ENCODE results near the gene CDH11.
A peak's percentile ranks its signal among the peaks of the same experiment; 100 is the strongest.

CDH11 gene

DNA sequence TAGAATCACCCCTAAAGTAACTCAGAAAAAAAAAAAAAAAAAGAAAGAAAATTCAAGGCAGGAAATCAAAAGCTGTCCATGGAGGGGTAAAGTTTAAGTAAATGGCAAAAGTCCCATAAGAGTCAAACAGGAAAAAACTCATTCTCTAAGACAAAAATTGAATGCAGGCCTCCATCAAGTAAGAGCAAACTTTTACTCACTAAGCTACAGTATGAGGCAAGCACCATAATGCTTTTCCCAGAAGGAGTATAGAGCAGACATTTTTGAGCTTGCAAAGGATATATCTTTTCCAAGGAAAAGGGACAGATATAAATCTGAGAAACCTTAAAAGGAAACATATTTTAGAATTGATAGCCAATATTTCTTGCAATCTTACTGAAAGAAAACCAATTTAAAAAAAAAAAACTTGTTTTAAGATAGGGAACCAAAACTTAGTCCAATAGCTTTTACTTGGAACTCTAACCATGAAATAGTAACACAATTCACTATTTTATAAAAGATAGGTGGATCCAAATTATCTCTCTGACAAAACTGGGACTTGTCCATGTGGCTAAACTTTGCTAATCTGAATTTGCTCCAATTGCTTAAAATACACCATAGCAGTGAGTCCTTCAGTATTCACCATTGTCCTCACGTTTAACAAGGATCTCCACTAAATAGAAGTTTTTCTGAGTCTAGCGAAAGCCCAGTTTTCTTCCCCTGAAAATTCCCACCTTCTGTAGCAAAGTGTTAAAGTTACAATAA is 99.8 kb downstream of the CDH11 start:
- no peak for DNase-seq

DNA sequence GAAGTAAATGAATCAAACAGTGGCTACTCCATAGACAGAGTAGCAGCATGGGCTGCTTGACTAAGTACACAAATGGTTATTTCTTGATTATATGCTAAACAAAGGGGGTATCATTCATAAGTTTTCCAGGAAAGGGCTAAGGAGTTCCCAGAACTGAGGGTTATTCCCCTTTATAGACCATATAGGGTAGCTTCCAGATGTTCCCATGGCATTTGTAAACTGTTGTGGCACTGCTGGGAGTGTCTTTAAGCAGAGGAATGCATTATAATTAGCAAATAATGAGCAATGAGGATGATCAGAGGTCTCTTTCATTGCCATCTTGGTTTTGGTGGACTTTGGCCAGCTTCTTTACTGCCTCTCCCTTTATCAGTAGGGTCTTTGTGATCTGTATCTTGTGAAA is 105.1 kb downstream of the CDH11 start:
- DNase-seq: no peak

DNA sequence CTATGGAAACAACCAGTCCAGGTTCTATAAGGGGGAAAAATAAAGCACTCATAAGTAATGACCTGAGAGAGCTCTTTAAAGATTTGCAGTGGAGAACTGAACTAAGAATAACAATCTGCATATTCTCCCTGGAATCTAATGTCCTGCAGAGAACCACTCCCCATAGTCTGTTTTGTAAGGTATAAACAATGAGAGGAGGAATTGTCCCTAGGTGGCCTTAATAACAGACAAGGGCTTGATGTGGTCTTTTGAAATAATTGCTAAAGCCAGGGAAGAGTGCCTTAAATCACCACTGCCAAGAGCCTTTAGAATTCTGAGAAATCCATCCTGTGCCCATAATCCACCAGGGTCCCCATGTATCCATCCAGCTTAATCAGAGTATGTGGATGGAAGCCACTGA is 106.3 kb downstream of the CDH11 start:
- no peak for DNase-seq

DNA sequence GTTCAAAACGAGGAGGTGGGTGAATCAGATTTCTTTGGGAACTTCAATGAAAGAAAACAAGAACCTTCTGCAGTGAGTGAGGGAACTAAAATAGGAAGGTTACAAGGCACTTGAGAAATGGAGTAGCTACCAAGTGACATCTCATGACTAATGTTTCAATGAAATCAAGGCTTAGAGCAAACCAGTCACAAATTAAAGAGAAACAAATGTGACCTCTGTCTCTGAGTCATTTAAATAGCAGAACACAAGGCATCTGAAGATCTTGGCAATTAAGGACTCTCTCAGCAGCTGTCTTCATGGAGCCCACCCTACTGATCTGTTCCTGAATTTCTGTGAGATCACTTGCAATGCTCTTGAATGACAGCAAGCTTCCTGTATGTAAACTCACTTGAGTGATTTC is 109.5 kb downstream of the CDH11 start:
- DNase-seq: no peak

DNA sequence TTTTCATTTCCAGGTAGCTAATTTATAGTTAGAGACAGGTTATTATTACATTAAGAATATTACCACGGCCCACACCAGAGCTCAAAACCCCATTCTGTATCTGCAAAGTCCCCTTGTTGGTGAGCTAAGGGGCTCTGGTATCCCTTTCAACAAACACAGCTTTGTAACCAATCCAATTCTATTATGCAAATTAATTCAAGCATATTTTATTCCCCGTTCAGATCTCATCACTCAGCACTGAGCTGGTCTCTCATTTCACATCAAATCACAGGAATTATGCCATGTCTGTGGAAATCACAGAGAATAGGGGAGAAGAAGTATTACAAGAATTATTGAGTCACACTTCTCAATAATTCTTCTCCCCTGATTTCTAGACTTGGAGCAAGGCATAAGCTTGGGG is 111.7 kb downstream of the CDH11 start:
- no peak for DNase-seq

DNA sequence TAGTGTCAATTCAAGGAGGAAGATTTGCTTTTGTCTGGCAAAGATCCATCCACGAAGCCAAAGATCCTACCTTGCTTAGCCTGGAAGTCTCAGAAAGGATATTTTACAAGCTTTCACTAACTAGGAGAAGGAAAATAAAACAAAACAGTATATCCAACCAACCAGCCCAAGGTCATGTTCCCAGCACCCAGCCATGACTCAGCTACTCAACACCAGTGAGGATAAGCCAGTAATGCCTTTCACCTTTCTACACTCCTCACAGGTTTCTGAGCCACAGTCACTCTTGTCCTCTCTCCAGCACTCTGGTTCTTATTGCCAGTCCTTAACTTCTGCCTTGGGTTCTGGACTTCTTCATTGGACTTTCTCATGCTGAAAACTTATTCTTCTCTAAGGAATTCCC is 116.2 kb downstream of the CDH11 start:
- no peak for DNase-seq

DNA sequence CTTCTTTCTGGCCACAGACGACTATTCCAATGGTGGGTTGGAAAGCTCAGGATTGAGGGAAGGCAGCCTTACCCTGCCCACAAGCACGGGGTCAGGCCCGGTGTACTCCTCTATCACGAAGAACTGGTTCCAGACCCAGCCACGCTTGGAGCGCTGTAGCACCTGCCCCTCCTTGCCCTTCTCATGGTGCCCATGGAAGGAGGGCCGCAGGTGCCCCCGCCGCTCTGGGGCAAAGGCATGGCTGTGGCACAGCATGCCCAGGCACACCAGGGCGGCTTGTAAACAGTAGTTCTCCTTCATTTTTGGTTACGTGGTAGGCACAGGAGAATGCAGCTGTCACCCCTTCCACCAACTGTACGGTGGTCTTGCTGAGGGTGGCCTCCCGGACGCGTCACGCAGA is 117.3 kb downstream of the CDH11 start:
- no peak for DNase-seq

DNA sequence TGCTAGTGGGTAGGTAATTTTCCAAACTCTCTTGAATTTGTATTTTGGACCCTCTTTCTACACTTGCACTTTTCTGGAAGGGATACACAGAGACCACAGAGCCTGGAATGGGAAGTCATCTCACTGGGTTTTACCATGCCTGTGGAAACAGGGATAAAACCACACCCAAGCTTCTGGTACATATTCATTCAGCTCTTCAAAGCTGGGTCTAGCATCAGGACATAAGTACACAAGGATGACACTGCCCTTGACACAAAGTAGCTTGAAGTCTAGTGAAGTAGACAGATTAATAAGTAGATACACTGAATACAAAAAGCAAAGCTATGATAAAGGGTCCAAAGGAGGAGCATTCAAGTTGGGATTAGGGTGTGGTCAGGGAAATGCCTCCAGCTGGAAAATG is 118.2 kb downstream of the CDH11 start:
- DNase-seq: no peak

DNA sequence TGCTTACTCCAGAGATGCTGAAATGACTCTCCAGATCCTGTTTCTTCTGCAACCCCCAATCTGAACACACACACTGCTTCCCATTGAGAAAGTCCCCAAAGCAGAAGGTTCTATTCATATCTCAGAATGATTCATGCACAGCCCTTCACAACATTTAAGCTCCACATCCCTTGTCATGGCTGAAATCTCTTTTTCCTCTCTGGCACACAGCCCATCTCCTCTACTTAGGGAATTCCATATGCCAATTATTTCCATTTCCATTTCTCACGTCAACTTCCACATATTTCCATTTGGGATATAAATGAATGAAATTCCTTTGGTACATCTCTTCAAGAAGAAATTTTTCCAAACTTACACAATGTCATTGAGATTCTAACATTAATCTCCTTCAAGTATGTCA is 119.6 kb downstream of the CDH11 start:
- no peak for DNase-seq

DNA sequence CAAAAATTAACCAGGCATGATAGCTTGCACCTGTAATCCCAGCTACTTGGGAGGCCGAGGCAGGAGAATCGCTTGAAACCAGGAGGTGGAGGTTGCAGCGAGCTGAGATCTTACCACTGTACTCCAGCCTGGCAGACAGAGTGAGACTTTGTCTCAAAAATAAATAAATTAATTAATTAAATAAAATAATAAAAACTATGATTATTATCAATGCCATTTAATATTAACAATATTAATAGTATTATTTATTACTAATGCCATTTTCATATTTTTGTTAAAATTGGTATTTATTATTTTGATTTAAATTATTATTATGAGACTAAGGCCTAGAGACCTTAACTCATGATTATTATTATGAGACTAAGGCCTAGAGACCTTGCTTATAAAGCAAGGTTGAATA is 121.2 kb downstream of the CDH11 start:
- no peak for DNase-seq

DNA sequence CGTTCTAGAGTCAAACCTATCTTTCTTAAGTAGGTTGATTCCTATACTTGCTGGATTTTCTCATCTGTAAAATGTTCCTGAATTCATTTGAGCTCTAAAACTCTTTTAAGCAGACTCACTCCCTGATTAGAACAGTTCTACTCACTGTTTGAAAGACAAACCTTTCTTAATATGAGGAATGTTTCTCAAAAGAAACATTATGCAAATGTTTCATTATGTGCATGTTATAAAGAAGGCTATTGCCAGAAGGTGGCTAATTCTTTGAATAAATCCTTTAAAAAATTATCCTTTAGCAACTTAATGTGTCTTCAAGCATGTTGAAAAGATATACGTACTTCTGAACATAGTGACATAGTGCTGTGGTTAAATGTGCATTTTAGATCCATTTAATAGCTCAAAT is 124.1 kb downstream of the CDH11 start:
- no peak for DNase-seq

DNA sequence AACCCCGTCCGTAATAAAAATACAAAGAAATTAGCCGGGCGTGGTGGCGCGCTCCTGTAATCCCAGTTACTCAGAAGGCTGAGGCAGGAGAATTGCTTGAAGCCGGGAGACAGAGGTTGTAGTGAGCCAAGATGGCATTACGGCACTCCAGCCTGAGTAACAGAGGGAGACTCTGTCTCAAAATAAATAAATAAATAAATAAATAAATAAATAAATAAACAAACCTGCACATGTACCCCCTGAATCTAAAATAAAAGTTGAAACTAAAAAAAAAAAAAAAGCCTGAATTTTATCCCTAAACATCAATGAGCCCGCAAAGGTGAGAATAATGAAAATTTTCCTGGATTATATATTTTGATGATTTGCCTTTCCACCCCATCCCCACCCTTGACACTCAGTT is 124.7 kb downstream of the CDH11 start:
- no peak for DNase-seq

DNA sequence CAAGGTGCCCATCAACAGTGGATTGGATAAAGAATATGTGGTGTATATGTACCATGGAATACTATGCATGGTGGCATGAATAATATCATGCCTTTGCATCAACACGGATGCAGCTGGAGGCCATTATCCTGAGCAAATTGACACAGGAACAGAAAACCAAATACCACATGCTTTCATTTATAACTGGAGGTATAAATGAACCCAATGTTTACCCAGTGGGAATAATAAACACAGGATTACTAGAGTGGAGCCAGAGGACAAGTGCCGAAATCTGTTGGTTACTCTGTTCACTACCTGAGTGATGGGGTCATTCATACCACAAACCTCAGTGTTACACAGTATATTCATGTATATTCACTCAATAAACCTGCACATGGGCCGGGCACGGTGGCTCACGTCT is 125.2 kb downstream of the CDH11 start:
- DNase-seq: no peak

DNA sequence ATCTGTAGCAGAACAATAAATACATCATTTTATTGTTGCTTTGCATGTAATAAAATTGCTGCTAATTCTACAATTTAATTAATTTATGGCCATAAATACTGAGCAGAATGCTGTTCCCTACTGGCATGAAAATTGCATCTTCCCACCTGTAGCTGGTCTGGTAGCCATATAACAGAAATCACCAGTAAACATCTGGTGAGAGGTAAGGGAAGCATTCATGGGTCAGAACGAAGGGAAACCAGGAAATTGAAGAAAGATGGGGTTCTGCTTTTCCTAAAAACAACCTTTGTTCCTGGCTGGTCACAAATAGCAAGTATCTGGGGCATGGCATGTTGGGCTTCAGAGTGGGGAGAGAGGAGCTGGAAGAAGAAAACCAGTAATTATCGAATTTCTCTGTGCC is 128.4 kb downstream of the CDH11 start:
- DNase-seq: no peak

DNA sequence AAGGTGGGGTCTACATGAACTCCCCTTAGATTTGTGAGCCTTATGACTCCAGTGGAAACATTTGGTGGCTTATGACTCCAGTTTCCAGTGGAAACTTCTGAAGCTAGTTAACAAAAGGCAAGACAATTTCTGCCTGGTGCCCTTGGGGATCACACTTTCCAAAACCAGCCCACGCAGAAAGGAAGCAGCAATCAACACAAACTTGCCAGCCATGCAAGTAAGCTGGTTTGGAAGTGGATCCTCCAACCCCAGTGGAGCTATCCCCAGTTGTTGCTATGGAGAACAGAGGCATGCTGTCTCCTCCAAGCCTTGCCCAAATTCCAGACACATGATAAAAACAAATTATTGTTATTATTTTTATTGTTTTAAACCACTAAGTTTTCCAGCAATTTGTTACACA is 130.9 kb downstream of the CDH11 start:
- no peak for DNase-seq

DNA sequence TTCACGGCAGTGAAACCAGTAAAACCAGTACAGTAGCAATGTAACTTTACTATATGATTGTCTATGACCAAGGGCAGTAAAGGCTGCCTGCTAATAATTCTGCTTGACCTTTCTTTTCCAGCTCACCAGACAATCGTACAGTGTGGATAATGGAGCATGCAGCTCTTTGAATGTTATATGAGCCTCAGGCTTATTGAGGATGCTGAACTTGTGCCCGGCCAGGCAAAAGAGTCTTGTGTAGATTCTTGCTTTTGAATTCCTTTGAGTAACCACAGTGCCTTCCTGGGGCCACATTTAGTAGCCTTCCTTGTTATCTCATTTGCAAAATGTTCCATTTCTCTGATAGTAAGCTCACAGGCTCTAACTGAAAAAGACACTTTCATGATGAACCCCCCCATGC is 131.8 kb downstream of the CDH11 start:
- no peak for DNase-seq

DNA sequence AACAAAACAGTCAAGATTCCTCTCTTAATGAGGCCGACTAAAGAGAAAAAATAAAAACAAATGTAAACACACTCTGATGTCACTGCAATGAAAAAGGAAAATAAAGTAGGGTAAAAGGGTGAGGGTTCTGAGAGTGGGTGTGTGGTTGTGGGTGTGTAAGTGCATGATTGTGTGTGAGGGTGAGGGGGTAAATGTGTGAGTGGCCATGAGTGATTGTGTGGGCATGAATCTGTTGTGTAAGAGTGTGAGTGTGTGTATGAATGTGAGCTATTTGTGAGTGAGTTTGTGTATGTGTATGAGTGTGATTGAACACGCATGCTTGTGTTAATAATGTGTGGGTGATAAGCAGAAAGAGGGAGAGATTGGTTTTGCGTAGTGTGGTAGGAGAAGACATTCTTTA is 132.8 kb downstream of the CDH11 start:
- no peak for DNase-seq

DNA sequence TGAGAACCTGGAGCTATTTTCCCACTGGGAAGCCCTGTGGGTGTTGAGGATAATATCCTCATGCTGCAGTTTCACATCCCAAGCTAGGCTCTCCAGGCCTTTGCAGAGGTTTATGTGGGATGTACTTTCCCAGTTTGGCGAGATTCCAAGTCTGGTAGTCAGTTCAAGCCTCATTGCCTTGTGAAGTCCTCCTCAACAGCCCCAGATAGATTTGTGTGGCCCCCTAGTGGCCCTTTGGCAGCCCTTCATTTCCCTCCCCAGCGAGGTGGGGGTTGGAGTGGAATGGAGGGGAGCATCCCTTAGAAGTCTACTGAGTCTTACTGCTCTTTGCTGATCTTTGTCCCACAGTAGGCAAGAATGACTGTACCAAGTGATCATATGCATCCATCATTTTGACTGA is 137.9 kb downstream of the CDH11 start:
- DNase-seq: peak in 2 of 3 experiments; percentile 6

DNA sequence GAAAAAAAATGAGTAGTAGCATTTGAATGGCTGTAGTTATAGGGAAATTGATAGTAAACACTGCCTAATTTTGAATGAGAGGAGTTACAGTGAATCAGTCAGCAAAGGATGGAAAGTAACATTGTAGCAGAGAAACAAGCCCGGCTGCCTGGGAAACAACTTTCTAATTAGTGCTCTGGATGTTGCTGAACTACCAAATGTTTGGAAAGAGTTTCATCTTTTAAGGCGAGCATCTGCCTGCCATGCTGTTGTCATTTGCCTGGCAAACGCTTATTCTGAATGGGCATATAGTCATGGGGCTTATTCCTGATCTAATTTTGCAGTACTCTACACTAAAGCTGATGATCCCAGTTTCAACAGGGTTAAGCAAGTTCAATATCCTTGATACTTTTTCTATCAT is 138.6 kb downstream of the CDH11 start:
- DNase-seq: no peak

DNA sequence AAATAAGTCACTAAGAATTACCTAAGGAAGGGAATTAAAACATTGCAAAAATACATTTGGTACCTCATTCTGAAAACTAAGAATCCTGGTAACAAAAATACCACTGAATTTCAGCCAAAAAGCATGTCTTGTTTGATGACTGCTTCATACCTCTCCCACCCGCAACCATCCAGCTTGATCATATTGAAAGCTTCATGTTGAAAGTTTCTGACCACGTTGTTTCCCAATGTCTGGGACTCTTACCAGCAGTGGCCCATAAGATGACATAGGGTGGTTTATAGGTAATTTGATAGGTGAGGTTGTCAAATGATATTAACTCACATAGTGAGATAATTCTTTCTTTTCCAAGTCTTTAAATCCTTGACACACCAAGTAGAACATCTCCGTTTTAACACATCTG is 139.3 kb downstream of the CDH11 start:
- DNase-seq: no peak

DNA sequence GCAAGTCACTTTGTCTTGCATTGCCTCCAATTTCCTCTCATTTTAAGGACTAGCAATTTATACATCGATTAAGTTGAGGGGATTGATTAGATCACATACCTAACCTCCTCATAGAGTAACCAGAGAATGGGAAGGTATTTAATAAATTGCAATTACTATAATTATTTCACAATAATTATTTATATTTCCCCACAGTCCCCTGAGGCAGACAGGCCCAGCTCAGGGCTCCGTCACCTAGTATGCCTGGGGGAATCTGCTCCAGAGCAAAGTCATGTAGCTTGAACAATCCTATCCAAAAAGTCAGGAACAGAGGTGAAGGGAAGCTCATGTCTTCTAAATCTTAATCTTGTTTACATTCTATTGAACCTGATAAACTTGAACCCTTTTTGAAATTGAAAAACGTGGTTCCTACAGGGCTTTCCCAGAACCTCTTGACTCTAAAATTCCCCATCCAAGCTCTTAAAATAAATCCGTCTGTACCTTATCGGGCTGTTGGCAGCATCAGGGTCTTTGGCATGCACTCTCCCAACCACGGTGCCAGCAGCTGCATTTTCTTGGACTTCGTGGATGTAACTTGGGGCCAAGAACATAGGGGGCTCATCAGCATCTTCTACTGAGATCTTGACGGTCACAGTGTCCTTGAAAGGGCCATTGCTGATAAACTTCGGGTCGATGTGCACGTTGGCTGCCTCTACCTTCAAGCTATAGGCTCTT is 140.1 kb downstream of the CDH11 start:
- no peak for DNase-seq

DNA sequence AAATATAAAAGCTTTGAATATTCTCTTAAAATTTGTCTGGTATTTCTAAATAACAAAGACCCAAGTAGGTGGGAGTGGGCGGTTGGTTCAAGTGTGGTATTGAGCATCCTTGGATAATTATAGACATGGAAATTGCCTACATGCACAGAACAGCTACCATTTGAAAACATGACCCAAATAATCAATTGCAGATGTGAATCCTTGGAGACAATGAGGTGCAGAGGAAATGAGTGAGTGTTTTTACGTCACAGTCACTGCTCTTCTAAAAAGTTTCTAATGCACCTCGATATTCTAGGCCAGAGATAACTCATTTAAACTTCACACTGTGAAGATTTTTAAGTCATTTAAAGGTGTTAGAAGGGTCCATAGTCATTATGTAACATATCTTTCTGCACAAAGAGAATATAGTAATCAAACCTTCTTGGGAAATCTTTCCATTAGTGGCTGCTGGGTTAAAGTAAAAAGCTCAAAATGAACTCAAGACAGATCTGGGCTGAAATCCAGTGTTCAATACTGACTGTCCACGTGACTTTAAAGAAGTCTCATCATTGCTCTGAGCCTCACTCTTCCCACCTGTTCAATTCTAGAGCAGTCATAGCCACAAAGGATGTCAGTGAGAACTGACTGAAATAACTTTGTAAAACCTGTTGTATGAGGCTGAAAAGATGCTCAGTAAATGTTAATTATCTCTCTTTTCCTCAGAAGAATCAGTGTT is 144.5 kb downstream of the CDH11 start:
- DNase-seq: no peak

DNA sequence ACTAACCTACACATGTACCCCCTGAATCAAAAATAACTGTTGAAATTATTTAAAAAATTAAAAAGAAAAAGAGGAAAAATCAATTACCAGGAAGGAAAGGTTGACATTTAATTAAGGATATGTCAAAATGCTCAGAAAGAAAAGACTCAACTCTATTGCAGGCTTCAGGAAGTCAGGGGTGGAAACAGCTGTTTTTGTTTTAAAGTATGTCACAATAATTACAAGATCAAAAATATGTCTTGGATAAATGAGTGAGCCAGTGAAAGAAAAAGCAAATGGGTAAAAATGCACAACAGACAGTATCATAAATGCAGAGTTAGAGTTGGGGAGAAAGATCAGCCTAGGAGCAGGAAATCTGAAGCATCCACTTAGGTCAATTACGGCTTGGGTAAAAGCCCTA is 146.0 kb downstream of the CDH11 start:
- no peak for DNase-seq

DNA sequence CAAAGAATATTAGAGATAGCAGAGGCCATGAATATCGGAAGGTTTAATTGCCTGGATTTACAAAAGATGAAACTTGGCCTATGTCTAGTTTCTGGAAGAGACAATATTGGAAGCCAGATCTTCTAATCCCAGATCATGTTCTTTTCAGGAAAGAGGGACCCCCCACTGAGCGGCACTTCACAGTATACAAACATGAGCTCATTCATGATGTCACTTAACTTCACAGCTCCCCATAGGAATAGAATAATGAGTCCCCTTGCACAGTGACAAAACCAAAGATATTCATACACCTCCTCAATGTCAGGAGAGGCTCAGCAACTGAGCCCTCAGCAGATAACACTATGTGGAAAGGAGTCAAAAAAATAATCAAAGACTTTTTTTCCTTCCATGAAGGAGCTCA is 147.5 kb downstream of the CDH11 start:
- DNase-seq: no peak

All from NCI-H1417 (cell line).